GM18907 (cell line): ENCODE data around the gene CAMP.
"Not testable (repeated sequence)": the region's sequence is repeated elsewhere in the genome, so short reads cannot be mapped to it uniquely, and the experiment has no call there.

Experiments
- ATAC-seq: cut with Tn5 transposase; IDR thresholded peaks from one replicate; pipeline ENCODE4 v1.9.1; 2021; ENCODE audit warnings: mild to moderate bottlenecking, moderate library complexity; ENCODE audit not compliant: unreplicated experiment

Gene CAMP

GRCh38 chr3:48248095-48248850, 25.0 kb downstream of the CAMP start:
- no peak for ATAC-seq

GRCh38 chr3:48256557-48256956, 33.3 kb downstream of the CAMP start:
- ATAC-seq = no peak

GRCh38 chr3:48258530-48258929, 35.2 kb downstream of the CAMP start:
- ATAC-seq = no peak

DNA sequence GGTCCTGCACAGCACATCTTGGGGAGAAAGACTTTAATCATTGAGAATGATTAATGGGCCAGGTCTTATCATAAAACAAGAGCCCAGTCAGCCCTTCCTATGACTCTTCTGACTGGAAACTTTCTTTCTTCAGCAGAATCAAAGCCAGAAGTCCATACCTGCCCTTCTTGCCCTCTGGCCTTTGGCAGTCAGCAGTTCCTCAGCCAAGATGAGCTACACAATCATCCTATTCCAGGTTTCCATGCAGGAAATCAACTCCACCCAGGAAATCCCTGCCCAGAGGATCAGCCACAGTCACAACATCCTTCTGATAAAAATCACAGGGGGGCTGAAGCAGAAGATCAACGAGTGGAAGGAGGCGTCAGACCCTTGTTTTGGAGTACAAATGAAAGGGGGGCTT, 44.5 kb downstream of the CAMP start:
- no peak for ATAC-seq

GRCh38 chr3:48268381-48268935, 45.2 kb downstream of the CAMP start:
- no peak for ATAC-seq

GRCh38 chr3:48268936-48269561, 45.8 kb downstream of the CAMP start:
- no peak for ATAC-seq

DNA sequence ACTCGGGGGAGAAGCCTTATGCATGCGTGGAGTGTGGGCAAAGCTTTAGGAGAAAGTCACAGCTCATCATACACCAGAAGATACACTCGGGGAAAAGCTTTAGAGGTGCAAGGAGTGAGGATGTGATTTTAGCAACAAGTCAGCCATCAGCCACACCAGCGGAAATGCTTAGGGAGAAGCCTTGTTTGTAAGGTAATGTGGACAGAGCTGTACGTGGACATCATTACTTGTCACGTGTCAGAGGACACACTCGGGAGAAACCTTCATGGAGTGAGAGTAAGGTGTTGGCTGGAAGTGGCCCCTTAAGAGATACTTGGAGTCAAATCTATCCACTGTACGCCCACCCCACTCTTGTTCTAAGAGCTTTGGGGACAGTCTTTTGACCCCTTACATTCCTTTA, 46.3 kb downstream of the CAMP start:
- ATAC-seq = no peak

GRCh38 chr3:48270306-48270705, 47.0 kb downstream of the CAMP start:
- no peak for ATAC-seq

DNA sequence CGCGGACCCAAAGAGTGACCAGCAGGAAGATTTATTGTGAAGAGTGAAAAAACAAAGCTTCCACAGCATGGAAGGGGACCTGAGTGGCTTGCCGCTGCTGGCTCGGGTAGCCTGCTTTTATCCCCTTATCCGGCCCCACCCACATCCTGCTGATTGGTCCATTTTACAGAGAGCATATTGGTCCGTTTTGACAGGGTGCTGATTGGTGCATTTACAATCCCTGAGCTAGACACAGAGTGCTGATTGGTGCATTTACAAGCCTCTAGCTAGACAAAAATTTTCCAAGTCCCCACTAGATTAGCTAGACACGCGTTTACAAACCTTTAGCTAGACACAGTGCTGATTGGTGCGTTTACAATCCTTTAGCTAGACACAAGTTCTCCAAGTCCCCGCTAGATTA, 47.9 kb downstream of the CAMP start:
- not testable (repeated sequence) for ATAC-seq

- no peak for ATAC-seq
Observed at GRCh38 chr3:48271763-48272498, 48.6 kb downstream of the CAMP start.

DNA sequence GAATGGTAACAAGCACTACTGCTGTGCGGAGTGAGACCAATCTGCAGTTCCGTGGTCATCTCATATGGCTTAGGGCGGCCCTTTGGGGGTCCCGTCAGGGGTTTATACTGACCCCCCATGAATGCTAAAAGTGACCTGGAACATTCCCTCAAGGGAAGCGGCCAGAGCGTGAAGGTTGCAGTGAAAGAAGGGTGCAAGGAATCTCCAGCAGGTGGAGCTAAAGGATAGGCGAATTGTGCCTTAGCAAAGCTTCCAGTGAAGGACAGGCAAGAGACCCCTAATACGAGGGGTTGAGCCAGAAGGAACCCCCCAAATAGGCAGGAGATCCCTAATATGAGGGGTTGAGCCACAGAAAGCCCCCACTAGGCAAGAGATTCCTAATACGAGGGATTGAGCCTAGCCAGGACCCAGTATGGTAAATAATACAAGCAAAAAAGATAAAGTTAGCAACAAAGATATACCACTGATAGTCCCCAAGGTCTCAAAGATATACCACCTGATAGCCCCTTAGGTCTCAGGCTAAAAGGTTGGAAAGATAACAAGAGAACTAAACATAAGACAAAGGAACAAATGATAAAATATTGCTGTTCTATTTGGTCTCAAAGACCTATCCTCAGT, 50.4 kb downstream of the CAMP start:
- ATAC-seq = no peak

DNA sequence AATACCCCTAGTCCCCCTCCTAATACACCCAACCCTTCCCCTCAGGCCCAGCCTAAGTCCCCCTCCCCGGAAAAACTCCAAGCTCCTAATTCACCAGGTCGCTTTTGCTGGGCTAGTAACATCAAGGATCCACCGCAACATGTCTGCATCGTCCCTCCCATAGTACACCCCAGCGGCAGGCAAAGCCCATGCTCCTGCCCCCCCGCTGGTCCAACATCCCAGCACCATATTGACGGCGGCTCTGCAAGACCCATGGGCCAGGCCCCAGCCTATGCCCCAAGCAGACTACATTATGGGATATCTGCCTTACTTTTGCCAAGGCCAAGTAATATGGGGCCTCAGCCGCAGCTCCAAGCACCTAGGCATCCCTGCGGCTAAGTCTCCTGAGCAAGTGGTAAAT, 51.2 kb downstream of the CAMP start:
- ATAC-seq = no peak
